ENCODE results near the gene MTCL1. TPM values are rescaled to one million over a fixed set of nuclear protein-coding genes. Genes with fewer than 3 reads are reported as not detected.

MTCL1 gene
- total RNA-seq, 2 donors from 2014 or later = 11.2 to 73.1 TPM

DNA sequence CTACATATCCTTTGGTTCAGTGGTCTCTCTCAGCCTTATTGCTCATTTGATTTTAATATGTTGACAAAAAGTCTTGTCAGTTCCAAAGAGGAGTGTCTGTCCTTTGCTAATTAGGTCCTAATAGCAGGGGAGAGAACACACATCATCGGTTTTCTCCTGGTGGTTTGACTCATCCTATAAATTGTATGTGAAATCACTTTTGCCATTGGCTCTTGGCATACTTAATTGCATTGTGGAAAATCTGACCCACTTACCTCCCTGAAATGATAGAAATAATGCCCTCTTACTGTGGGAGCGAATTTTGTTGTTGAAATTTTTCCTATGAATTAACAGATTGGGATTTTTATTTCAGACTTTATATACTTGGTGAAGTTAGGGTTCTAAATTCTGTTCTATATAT is 58.3 kb downstream of the MTCL1 start:
- TF ChIP-seq POLR2A (IDR thresholded peaks at IDR 0.05) = no peak
- no peak for TF ChIP-seq POLR2AphosphoS5 (IDR thresholded peaks at IDR 0.05)
- TF ChIP-seq, protein P1, sequence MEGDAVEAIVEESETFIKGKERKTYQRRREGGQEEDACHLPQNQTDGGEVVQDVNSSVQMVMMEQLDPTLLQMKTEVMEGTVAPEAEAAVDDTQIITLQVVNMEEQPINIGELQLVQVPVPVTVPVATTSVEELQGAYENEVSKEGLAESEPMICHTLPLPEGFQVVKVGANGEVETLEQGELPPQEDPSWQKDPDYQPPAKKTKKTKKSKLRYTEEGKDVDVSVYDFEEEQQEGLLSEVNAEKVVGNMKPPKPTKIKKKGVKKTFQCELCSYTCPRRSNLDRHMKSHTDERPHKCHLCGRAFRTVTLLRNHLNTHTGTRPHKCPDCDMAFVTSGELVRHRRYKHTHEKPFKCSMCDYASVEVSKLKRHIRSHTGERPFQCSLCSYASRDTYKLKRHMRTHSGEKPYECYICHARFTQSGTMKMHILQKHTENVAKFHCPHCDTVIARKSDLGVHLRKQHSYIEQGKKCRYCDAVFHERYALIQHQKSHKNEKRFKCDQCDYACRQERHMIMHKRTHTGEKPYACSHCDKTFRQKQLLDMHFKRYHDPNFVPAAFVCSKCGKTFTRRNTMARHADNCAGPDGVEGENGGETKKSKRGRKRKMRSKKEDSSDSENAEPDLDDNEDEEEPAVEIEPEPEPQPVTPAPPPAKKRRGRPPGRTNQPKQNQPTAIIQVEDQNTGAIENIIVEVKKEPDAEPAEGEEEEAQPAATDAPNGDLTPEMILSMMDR (IDR thresholded peaks at IDR 0.05) = no peak
- H3K4me1 ChIP-seq (replicated peaks) = no peaks in the 10 kb centered on the region
- H3K9me3 ChIP-seq = no peaks in the 10 kb centered on the region
- H3K27ac ChIP-seq = no peak overlapping the region
- H3K27me3 ChIP-seq (replicated peaks; ENCODE audit: insufficient read depth) = no peaks in the 10 kb centered on the region
- no peak for DNase-seq (ENCODE audit: low spot score)
- intact Hi-C loops (cut with DNase I) = no loop called here
- no peak overlapping the region for H3K4me3 ChIP-seq
- WGBS = 71% methylated on average over 2 of the region's 2 CpGs
- no peaks in the 10 kb centered on the region for H3K36me3 ChIP-seq

- H3K36me3 ChIP-seq = no peaks in the 10 kb centered on the region
- H3K4me1 ChIP-seq (replicated peaks) = no peaks in the 10 kb centered on the region
- no peak for DNase-seq (ENCODE audit: low spot score)
- intact Hi-C loops (cut with DNase I) = no loop called here
- no peaks in the 10 kb centered on the region for H3K9me3 ChIP-seq
- no peak for TF ChIP-seq POLR2A (IDR thresholded peaks at IDR 0.05)
- TF ChIP-seq POLR2AphosphoS5 (IDR thresholded peaks at IDR 0.05) = no peak
- TF ChIP-seq, protein P1 (IDR thresholded peaks at IDR 0.05) = no peak
- WGBS = 71% methylated on average over 11 of the region's 11 CpGs
- no peak overlapping the region for H3K27ac ChIP-seq
- no peak overlapping the region for H3K4me3 ChIP-seq
- H3K27me3 ChIP-seq (replicated peaks; ENCODE audit: insufficient read depth) = no peaks in the 10 kb centered on the region
Observed at GRCh38 chr18:8765783-8766463, 60.6 kb downstream of the MTCL1 start.

- intact Hi-C loops (cut with DNase I) = no loop called here
- WGBS = 64% methylated on average over 2 of the region's 2 CpGs
- Histone ChIP-seq H3K4me3 (no peak overlapping the region), H3K4me1 (replicated peaks) (no peaks in the 10 kb centered on the region), H3K27me3 (replicated peaks; ENCODE audit: insufficient read depth) (no peaks in the 10 kb centered on the region), H3K9me3 (no peaks in the 10 kb centered on the region), H3K27ac (no peak overlapping the region), H3K36me3 (no peaks in the 10 kb centered on the region)
- no peak for DNase-seq (ENCODE audit: low spot score)
- TF ChIP-seq POLR2A (IDR thresholded peaks at IDR 0.05) = no peak
- TF ChIP-seq POLR2AphosphoS5 (IDR thresholded peaks at IDR 0.05) = no peak
- TF ChIP-seq, protein P1 (IDR thresholded peaks at IDR 0.05) = no peak
Observed at GRCh38 chr18:8766559-8767293, 61.4 kb downstream of the MTCL1 start.

GRCh38 chr18:8767340-8767739 is 62.0 kb downstream of the MTCL1 start:
- DNase-seq (ENCODE audit: low spot score) = no peak
- H3K27ac ChIP-seq = no peak overlapping the region
- H3K9me3 ChIP-seq = no peaks in the 10 kb centered on the region
- no peaks in the 10 kb centered on the region for H3K4me1 ChIP-seq (replicated peaks)
- no peaks in the 10 kb centered on the region for H3K27me3 ChIP-seq (replicated peaks; ENCODE audit: insufficient read depth)
- H3K36me3 ChIP-seq = no peaks in the 10 kb centered on the region
- intact Hi-C loops (cut with DNase I) = no loop called here
- no peak for TF ChIP-seq POLR2AphosphoS5 (IDR thresholded peaks at IDR 0.05)
- TF ChIP-seq POLR2A (IDR thresholded peaks at IDR 0.05) = no peak
- TF ChIP-seq, protein P1 (IDR thresholded peaks at IDR 0.05) = no peak
- 94% methylated on average over 4 of the region's 4 CpGs for WGBS
- H3K4me3 ChIP-seq = no peak overlapping the region
